Activated T-helper 1 cell treated with Interleukin-2 at 50 U/mL for 16 hours (primary cell): Measurements from ENCODE around the gene LIMCH1.
"Not testable (repeated sequence)": the region's sequence is repeated elsewhere in the genome, so short reads cannot be mapped to it uniquely, and the experiment has no call there.

Experiments used
- DNase-seq: peaks from one replicate; pipeline ENCODE4 v3.0.0-alpha.2; 2020; ENCODE audit warnings: low read depth

Gene LIMCH1

GRCh38 chr4:41642746-41643145 lies 104.8 kb downstream of the LIMCH1 start:
- DNase-seq, result not testable (repeated sequence)

GRCh38 chr4:41643331-41643730 lies 105.4 kb downstream of the LIMCH1 start:
- no peak for DNase-seq

GRCh38 chr4:41644288-41644914 lies 106.4 kb downstream of the LIMCH1 start:
- DNase-seq, result no peak

- DNase-seq, result no peak
These were observed 106.9 kb downstream of the LIMCH1 start for GRCh38 chr4:41644915-41645295.

- DNase-seq, result no peak
These were observed 107.9 kb downstream of the LIMCH1 start for GRCh38 chr4:41645728-41646390.

GRCh38 chr4:41646862-41647261 lies 108.9 kb downstream of the LIMCH1 start:
- DNase-seq, result no peak

- DNase-seq, result no peak
These were observed 109.4 kb downstream of the LIMCH1 start for GRCh38 chr4:41647383-41647782.

- DNase-seq, result not testable (repeated sequence)
These were observed 113.2 kb downstream of the LIMCH1 start for GRCh38 chr4:41651150-41651549.

- no peak for DNase-seq
These were observed 115.0 kb downstream of the LIMCH1 start for GRCh38 chr4:41652971-41653370.

GRCh38 chr4:41653523-41653922 lies 115.6 kb downstream of the LIMCH1 start:
- no peak for DNase-seq

- no peak for DNase-seq
These were observed 117.2 kb downstream of the LIMCH1 start for GRCh38 chr4:41655177-41655576.

GRCh38 chr4:41656106-41656505 lies 118.1 kb downstream of the LIMCH1 start:
- DNase-seq, result no peak

GRCh38 chr4:41656572-41657520 lies 118.9 kb downstream of the LIMCH1 start:
- no peak for DNase-seq

GRCh38 chr4:41657561-41657960 lies 119.6 kb downstream of the LIMCH1 start:
- no peak for DNase-seq

- DNase-seq, result no peak
These were observed 120.2 kb downstream of the LIMCH1 start for GRCh38 chr4:41658163-41658562.

- no peak for DNase-seq
These were observed 122.4 kb downstream of the LIMCH1 start for GRCh38 chr4:41660352-41660751.

- DNase-seq, result no peak
These were observed 123.6 kb downstream of the LIMCH1 start for GRCh38 chr4:41661442-41662076.

GRCh38 chr4:41665636-41666207 lies 127.8 kb downstream of the LIMCH1 start:
- DNase-seq, result no peak

- DNase-seq, result no peak
These were observed 130.1 kb downstream of the LIMCH1 start for GRCh38 chr4:41668024-41668423.

GRCh38 chr4:41670530-41670929 lies 132.6 kb downstream of the LIMCH1 start:
- no peak for DNase-seq

GRCh38 chr4:41670982-41671381 lies 133.0 kb downstream of the LIMCH1 start:
- no peak for DNase-seq
